Stimulated activated CD8-positive, alpha-beta memory T cell treated with anti-CD3 and anti-CD28 coated beads, Interleukin-12 subunit alpha, Interleukin-12 subunit beta, amount 100 ng/mL, for 24 hours (primary cell): ENCODE results near the gene ILF2.
"Not testable (repeated sequence)": the region's sequence is repeated elsewhere in the genome, so short reads cannot be mapped to it uniquely, and the experiment has no call there.

ENCODE experiments used
- DNase-seq: peaks from one replicate; pipeline ENCODE4 v3.0.0-alpha.2; 2020; ENCODE audit errors: extremely low read depth

ILF2 gene

GRCh38 chr1:153679337-153680119 lies 8.7 kb upstream of the ILF2 start:
- DNase-seq, result no peak

DNA sequence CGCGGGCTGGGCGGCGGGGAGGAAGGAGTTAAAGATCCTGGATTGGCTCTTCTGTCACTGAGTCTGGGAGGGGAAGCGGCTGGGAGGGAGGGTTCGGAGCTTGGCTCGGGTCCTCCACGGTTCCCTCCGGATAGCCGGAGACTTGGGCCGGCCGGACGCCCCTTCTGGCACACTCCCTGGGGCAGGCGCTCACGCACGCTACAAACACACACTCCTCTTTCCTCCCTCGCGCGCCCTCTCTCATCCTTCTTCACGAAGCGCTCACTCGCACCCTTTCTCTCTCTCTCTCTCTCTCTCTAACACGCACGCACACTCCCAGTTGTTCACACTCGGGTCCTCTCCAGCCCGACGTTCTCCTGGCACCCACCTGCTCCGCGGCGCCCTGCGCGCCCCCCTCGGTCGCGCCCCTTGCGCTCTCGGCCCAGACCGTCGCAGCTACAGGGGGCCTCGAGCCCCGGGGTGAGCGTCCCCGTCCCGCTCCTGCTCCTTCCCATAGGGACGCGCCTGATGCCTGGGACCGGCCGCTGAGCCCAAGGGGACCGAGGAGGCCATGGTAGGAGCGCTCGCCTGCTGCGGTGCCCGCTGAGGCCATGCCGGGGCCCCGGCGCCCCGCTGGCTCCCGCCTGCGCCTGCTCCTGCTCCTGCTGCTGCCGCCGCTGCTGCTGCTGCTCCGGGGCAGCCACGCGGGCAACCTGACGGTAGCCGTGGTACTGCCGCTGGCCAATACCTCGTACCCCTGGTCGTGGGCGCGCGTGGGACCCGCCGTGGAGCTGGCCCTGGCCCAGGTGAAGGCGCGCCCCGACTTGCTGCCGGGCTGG lies 7.9 kb upstream of the ILF2 start, which contains the start of gene NPR1:
TSS of gene NPR1 (plus strand) at position 170 of the 818 bp plus-strand sequence. CDS start at position 591, 421 bp downstream.
- DNase-seq, result no peak

- no peak for DNase-seq
These were observed 7.1 kb upstream of the ILF2 start for GRCh38 chr1:153677718-153678518.

DNA sequence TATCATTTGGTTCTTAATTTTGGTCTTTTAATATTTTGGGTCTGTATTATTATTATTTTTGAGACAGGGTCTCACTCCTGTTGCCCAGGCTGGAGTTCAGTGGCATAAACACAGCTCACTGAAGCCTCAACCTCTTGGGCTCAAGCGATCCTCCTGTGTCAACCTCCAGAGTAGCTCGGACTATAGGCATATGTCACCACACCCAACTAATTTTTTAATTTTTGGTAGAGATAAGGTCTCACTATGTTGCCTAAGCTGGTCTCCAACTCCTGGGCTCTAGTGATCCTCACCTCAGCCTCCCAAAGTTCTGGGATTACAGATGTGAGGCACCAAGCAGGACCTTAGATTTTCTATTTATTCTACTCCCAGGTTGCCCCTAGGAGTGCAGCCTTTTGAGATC lies 2.7 kb upstream of the ILF2 start:
- DNase-seq, result no peak

GRCh38 chr1:153671628-153672353 lies 998 bp upstream of the ILF2 start:
- not testable (repeated sequence) for DNase-seq

DNA sequence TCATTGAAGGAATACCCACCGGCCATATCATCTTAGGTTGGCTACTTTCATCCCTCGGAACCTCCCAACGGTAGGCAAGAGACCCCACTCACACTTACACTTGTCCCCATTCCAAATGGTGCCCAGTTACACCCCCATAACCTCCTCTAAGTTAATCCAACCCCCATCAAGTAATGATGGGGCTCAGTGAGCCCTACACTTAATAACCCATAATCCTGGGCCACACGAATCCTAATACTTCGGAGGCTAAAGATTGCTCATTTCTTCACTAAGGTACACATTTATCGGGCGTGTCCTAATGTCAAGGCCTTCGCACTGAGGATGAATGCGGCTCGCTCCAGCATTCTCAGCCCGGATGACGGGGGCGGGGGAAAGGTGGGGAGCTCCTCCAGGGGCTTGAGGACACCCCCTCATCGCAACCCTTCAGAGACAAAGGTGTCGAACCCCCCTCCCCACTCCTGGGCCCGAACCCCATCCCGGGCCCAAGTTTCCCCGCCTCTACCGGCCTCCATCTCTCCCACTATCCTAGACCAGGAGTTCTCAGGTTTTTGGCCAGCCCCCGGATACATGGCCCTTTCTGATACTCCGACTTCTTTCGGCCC lies 435 bp downstream of the ILF2 start:
- no peak for DNase-seq

DNA sequence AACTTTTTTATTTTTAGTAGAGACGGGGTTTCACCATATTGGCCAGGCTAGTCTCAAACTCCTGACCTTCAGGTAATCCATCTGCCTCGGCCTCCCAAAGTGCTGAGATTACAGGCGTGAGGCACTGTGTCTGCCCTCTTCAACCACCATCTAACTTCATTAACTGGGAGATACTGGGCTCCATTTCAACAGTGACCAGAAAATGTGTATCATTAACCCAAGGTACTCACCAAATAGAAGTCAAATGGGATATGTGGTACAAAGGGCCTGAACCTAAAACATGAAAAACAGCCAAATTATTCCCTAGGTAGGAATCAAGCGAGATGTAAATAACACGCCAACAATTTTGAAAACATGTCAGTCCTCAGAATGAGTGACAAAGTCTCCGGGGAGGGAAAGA lies 1.2 kb downstream of the ILF2 start:
- DNase-seq, result no peak

GRCh38 chr1:153668672-153669071 lies 2.1 kb downstream of the ILF2 start:
- not testable (repeated sequence) for DNase-seq

- no peak for DNase-seq
These were observed 3.4 kb downstream of the ILF2 start for GRCh38 chr1:153667439-153667838.

DNA sequence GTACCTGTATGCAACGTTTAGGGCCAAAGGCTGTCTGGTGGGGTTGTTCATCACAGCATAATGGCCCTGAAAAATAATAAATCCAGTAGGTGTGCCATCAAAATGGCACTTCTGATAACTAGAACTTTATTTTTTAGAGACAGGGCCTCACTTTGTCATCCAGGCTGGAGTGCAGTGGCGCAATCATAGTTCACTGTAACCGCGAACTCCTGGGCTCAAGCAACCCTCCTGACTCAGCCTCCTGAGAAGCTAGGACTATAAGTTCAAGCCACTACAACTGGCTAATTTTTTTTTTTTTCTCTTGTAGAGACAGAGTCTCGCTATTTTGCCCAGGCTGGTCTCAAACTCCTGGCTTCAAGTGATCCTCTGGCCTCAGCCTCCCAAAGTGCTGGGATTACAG lies 7.6 kb downstream of the ILF2 start:
- no peak for DNase-seq

DNA sequence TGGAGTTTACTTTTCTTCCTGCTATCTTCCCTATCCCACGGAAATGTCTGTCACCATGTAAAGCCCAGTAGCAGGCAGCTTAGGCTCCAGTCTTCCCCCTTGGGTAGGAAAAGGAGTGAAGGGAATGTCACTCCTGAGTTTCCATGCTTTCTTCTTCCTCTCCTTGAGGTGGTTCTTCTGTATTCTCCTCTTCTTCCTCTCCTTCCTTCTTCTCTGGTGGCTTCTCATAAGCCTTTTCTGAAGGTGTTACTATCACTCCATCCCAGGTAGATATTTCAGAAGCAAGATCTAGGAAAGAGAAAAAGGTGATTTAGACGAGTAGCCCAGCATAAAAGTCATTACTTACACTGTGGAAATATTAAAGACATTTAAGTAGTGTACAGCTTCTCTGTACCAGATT lies 8.5 kb downstream of the ILF2 start:
- no peak for DNase-seq

DNA sequence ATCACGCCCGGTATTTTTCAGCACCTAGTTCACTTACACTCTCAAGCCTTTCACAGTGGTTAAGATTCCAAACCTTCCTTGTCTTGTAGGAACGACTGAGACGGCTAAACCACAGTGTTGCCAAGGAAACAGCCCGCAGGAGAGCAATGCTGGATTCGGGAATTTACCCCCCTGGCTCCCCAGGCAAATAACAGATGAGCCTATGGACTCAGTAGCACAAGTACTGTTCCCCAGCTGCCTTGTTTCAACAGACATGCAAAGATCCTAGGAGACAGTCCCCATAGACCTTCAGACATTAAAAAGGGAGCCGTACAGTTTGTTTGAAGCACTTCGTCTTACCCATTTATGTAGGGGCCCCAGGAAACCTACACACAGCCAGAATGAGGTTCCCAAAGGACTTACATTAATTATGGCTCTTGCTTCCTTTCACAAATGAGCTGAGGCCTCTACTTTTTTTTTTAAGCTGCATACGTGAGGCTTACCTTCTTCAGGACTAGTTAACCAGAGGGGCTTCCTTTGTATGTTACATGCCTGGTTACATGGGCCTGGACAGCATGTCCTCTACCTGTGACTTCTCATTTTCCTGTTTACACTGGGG lies 9.6 kb downstream of the ILF2 start:
- DNase-seq, result no peak

DNA sequence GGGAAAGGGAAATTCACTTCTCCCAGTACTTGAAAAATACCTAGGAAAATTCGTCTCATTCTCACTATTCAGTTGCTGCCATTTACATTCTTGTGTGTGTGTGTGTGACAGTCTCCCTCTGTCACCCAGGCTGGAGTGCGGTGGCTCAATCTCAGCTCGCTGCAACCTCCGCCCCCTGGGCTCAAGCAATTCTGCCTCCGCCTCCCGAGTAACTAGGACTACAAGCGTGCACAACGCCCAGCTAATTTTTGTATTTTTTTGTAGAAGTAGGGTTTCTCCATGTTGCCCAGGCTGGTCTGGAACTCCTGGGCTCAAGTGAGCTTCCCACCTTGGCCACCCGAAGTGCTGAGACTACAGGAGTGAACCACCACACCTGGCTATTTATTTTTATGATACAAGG lies 11.1 kb downstream of the ILF2 start:
- DNase-seq, result no peak

GRCh38 chr1:153659175-153659534 lies 11.6 kb downstream of the ILF2 start:
- no peak for DNase-seq

DNA sequence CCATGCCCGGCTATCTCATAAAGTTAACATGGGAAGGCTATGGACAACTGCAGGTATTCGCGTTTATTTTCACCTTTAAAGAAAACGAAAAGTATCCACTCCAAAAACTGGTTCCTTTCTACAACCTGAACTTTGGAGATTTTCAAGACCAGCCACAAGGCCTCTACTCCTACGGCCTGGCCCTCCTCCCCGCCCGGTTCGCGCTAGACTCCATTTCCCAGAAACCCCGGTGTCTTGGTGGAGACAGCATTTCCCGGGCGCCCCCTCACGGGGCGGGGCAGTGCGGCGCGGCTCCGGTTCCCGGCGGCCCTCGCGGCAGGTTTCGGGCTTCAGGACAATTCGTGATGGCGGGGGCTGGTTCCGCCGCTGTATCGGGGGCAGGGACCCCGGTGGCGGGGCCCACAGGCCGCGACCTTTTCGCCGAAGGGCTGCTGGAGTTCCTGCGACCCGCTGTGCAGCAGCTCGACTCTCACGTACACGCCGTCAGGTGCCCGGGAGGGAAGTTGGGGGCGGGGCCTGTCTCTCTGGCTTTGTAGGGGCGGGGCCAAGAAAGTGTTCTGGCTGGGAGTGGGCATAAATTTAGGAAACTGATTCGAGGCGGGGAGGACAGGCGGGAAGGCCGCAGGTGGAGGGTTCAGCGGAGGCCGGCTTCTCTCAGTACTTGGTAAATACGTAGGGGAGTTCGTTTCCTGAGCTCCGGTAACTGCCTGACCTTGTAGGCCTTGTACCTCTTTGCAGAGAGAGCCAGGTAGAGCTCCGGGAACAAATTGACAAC lies 12.2 kb downstream of the ILF2 start, which contains the start of gene SNAPIN:
TSS of gene SNAPIN (plus strand) at position 304 of the 775 bp plus-strand sequence. CDS start at position 345, 41 bp downstream.
- peak; percentile 82 for DNase-seq

DNA sequence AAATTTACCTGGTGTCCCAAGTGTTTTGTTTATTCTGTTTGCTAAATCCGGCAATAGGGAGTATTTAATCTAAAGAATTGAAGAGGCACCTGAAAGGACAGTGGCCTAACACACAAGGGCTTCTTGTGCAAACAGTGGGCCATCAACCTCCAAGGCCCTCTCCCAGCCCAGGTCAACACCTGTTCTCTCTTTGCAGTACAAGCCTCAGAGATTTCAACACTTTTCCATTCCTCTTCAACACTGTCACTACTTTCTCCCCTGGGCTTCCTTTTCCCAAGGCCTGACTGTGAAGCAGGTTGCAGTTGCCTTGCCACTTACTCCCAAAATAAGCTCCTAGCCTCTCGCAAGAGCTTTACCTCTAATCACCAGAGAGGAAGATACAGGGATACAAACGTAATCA lies 15.5 kb downstream of the ILF2 start:
- DNase-seq, result no peak

DNA sequence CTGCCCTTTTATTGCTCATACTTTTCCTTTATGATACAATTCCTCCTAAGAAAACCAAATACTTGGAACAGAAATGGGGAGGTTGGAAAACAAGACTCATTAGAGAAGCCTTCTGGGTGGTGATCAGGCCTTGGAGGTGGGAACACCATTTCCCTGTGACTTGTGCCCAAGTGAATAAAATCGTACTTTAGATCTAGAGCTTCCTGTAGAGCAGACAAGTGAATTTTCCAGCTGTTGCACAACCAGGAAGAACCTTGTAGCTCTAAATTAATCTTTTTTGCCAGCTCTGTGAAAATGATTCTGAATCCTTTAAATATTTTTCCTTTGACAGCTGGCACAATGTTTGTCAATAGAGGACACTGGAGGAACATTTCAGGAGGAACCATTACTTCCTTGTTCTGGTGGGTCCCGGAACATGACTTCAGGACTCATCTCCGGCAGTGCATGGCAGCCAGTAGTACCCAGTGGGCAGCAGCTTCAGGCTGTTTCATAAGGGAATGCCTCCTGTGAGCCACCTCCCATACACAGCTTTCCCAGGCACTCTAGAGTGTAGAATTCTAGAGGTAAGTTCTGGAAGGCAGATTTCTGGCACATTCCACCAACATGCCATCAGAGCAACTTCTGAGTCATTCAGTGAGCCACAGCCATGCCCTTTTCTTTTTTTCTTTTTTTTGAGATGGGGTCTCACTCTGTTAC lies 17.8 kb downstream of the ILF2 start:
- no peak for DNase-seq

DNA sequence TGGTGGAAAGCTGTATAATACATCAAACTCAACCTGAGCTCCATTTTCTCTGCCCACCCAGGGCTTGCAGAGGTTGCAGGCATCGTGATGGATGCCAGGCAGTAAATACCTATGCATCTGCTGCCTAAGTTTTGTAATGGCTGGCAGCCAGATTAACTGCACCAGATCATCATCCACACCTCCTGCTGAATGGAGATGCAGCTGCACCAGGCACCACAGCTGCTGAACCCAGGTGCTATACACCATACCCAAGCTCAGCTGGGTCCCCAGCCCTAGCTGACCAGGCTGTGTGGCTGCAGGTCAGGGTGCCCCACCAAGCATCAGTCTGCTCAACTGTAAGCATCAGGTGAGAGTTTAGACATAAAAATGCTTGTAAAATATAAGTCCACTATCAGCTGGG lies 19.0 kb downstream of the ILF2 start:
- no peak for DNase-seq

DNA sequence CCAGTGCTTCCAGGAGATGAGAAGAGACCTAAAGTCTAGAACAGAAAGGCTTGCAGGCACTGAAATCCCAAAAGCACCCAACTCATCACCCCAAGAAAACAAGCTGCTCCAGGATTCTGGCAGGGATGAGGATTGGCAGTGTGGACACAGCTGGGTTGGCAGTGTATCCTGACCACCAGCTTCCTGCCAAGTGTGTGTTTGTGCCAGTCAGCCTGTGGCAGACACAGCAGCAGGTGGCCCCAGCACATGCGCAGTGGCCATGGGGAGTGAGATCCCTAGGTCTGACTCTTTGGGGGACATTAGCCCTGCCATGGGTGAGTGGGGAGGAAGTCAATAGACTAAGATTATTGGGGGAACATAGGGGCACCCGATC lies 20.9 kb downstream of the ILF2 start:
- no peak for DNase-seq
